ENCODE results near the gene ATF6.

ATF6 gene

GRCh38 chr1:161773791-161774190, 7.7 kb downstream of the ATF6 start:
- in situ Hi-C loops (cut with HindIII; ENCODE audit: low sequenced_read_pairs) = no loop called here

- in situ Hi-C loops (cut with HindIII; ENCODE audit: low sequenced_read_pairs) = no loop called here
These were observed 11.1 kb downstream of the ATF6 start for GRCh38 chr1:161777261-161777660.

- in situ Hi-C loops (cut with HindIII; ENCODE audit: low sequenced_read_pairs) = no loop called here
These were observed 12.4 kb downstream of the ATF6 start for GRCh38 chr1:161778522-161778921.

- in situ Hi-C loops (cut with HindIII; ENCODE audit: low sequenced_read_pairs) = no loop called here
These were observed 13.3 kb downstream of the ATF6 start for GRCh38 chr1:161779393-161779792.

- in situ Hi-C loops (cut with HindIII; ENCODE audit: low sequenced_read_pairs) = no loop called here
These were observed 15.9 kb downstream of the ATF6 start for GRCh38 chr1:161781995-161782394.

GRCh38 chr1:161782886-161783285, 16.8 kb downstream of the ATF6 start:
- in situ Hi-C loops (cut with HindIII; ENCODE audit: low sequenced_read_pairs) = no loop called here

GRCh38 chr1:161784968-161785367, 18.8 kb downstream of the ATF6 start:
- in situ Hi-C loops (cut with HindIII; ENCODE audit: low sequenced_read_pairs) = no loop called here

GRCh38 chr1:161787355-161787754, 21.2 kb downstream of the ATF6 start:
- in situ Hi-C loops (cut with HindIII; ENCODE audit: low sequenced_read_pairs) = no loop called here

GRCh38 chr1:161790587-161791317, 24.6 kb downstream of the ATF6 start:
- in situ Hi-C loops (cut with HindIII; ENCODE audit: low sequenced_read_pairs) = no loop called here

- in situ Hi-C loops (cut with HindIII; ENCODE audit: low sequenced_read_pairs) = no loop called here
These were observed 26.0 kb downstream of the ATF6 start for GRCh38 chr1:161791904-161792655.

GRCh38 chr1:161792740-161793139, 26.6 kb downstream of the ATF6 start:
- in situ Hi-C loops (cut with HindIII; ENCODE audit: low sequenced_read_pairs) = no loop called here

- in situ Hi-C loops (cut with HindIII; ENCODE audit: low sequenced_read_pairs) = loop anchor here (25.0 kb wide), 1 partner anchor 238 kb away; no protein-coding TSS in a partner anchor
These were observed 33.7 kb downstream of the ATF6 start for GRCh38 chr1:161799792-161800191.

GRCh38 chr1:161801955-161802354, 35.8 kb downstream of the ATF6 start:
- in situ Hi-C loops (cut with HindIII; ENCODE audit: low sequenced_read_pairs) = loop anchor here (25.0 kb wide), 1 partner anchor 235 kb away; no protein-coding TSS in a partner anchor

GRCh38 chr1:161803181-161803580, 37.1 kb downstream of the ATF6 start:
- in situ Hi-C loops (cut with HindIII; ENCODE audit: low sequenced_read_pairs) = loop anchor here (25.0 kb wide), 1 partner anchor 234 kb away; no protein-coding TSS in a partner anchor

- in situ Hi-C loops (cut with HindIII; ENCODE audit: low sequenced_read_pairs) = loop anchor here (25.0 kb wide), 1 partner anchor 232 kb away; no protein-coding TSS in a partner anchor
These were observed 39.5 kb downstream of the ATF6 start for GRCh38 chr1:161805399-161806197.

GRCh38 chr1:161809202-161809601, 43.1 kb downstream of the ATF6 start:
- in situ Hi-C loops (cut with HindIII; ENCODE audit: low sequenced_read_pairs) = loop anchor here (25.0 kb wide), 1 partner anchor 228 kb away; no protein-coding TSS in a partner anchor

GRCh38 chr1:161809656-161810055, 43.5 kb downstream of the ATF6 start:
- in situ Hi-C loops (cut with HindIII; ENCODE audit: low sequenced_read_pairs) = loop anchor here (25.0 kb wide), 1 partner anchor 228 kb away; no protein-coding TSS in a partner anchor

GRCh38 chr1:161810780-161811179, 44.7 kb downstream of the ATF6 start:
- in situ Hi-C loops (cut with HindIII; ENCODE audit: low sequenced_read_pairs) = loop anchor here (25.0 kb wide), 1 partner anchor 227 kb away; no protein-coding TSS in a partner anchor

GRCh38 chr1:161816201-161816600, 50.1 kb downstream of the ATF6 start:
- in situ Hi-C loops (cut with HindIII; ENCODE audit: low sequenced_read_pairs) = loop anchor here (25.0 kb wide), 1 partner anchor 221 kb away; no protein-coding TSS in a partner anchor

GRCh38 chr1:161817176-161817730, 51.1 kb downstream of the ATF6 start:
- in situ Hi-C loops (cut with HindIII; ENCODE audit: low sequenced_read_pairs) = loop anchor here (25.0 kb wide), 1 partner anchor 220 kb away; no protein-coding TSS in a partner anchor
